Motor neuron (in vitro differentiated cells): Measurements from ENCODE around the gene CNKSR3. TPM values are rescaled to one million over a fixed set of nuclear protein-coding genes. Genes with fewer than 3 reads are reported as not detected.

ENCODE experiments used
- ATAC-seq, 8 experiments: fragments of 200-7000 bp; cut with Tn5 transposase; replicated peaks in 6 of 8; 2 replicates each; pipeline ENCODE4 v1.8.0; 2021; ENCODE audit warnings: mild to moderate bottlenecking in 8 of 8, moderate library complexity in 8 of 8
- H3K27ac ChIP-seq, 2 donors: fragments of 250-450 bp; sonication (Bioruptor Pico); 2 replicates each; pipeline ENCODE4 v1.9.0; 2021; ENCODE audit warnings: antibody characterized with exemption in 2 of 2, mild to moderate bottlenecking in 2 of 2, moderate library complexity in 1 of 2
- H3K4me1 ChIP-seq, 2 donors: fragments of 250-450 bp; sonication (Bioruptor Pico); replicated peaks in 1 of 2; 2 replicates each; pipeline ENCODE4 v1.6.1; 2021; ENCODE audit warnings: antibody characterized with exemption in 2 of 2, mild to moderate bottlenecking in 2 of 2, moderate library complexity in 1 of 2
- H3K4me3 ChIP-seq, 5 donors: fragments of 250-450 bp; sonication (Bioruptor Pico); 2 replicates each; pipeline ENCODE4 v1.9.0; 2021; ENCODE audit warnings: antibody characterized with exemption in 5 of 5, mild to moderate bottlenecking in 5 of 5, moderate library complexity in 4 of 5
- WGBS, 10 experiments: fragments of 450-650 bp; shearing (Covaris generic); methylation state at CpG; one replicate each; pipeline ENCODE4 v1.0.0; 2022; 5-methylcytosine and 5-hydroxymethylcytosine counted together
- in situ Hi-C, 9 experiments: fragments of 400-800 bp; cut with MboI; loops; one replicate each; pipeline ENCODE4 v1.15.0; 2021; ENCODE audit warnings: low sequenced_read_pairs in 9 of 9, low pct_unique_long_range_greater_than_20kb in 2 of 9; ENCODE audit not compliant: unreplicated experiment in 9 of 9
- total RNA-seq, 8 experiments: library from RNA; unstranded; fragments of 300-600 nt; gene quantifications; 2 replicates each; pipeline versions ENCODE4 v1.2.3 to v1.2.4, GENCODE V29; 2022

Gene CNKSR3
- total RNA-seq, 8 experiments from 2014 or later = 2.0 to 21.5 (median 3.5) TPM

- Histone ChIP-seq H3K4me3 (no peak overlapping the region), H3K27ac (no peak overlapping the region), H3K4me1 (no peaks in the 10 kb centered on the region)
- in situ Hi-C loops = loop anchor here in 1 of 9 experiments (25.0 kb wide), 1 partner anchor 273 kb away; no protein-coding TSS in a partner anchor
- no peak for ATAC-seq
- 84 to 100% (median 98%) methylated on average over 1 to 3 of the region's 3 CpGs for WGBS, 10 experiments
These were observed 121.7 kb downstream of the CNKSR3 start for GRCh38 chr6:154388803-154389202.

GRCh38 chr6:154386848-154387717, 123.4 kb downstream of the CNKSR3 start:
- in situ Hi-C loops = loop anchor here in 1 of 9 experiments (25.0 kb wide), 1 partner anchor 275 kb away; no protein-coding TSS in a partner anchor
- H3K4me3 ChIP-seq = no peak overlapping the region
- ATAC-seq = peak in 3 of 8 experiments; percentile 80 to 98 (median 97)
- no peaks in the 10 kb centered on the region for H3K4me1 ChIP-seq
- no peak overlapping the region for H3K27ac ChIP-seq
- WGBS, 10 experiments = 0 to 90% (median 50%) methylated on average over 1 to 4 of the region's 5 CpGs; no CpG with 5 or more reads in 1 of the 10 experiments

- 30 to 100% (median 83%) methylated on average over 1 to 2 of the region's 2 CpGs; no CpG with 5 or more reads in 1 of the 10 experiments for WGBS, 10 experiments
- in situ Hi-C loops = loop anchor here in 1 of 9 experiments (25.0 kb wide), 1 partner anchor 278 kb away; no protein-coding TSS in a partner anchor
- no peak for ATAC-seq
- no peak overlapping the region for H3K4me3 ChIP-seq
- no peak overlapping the region for H3K27ac ChIP-seq
- H3K4me1 ChIP-seq = no peaks in the 10 kb centered on the region
These were observed 126.3 kb downstream of the CNKSR3 start for GRCh38 chr6:154384191-154384590.

DNA sequence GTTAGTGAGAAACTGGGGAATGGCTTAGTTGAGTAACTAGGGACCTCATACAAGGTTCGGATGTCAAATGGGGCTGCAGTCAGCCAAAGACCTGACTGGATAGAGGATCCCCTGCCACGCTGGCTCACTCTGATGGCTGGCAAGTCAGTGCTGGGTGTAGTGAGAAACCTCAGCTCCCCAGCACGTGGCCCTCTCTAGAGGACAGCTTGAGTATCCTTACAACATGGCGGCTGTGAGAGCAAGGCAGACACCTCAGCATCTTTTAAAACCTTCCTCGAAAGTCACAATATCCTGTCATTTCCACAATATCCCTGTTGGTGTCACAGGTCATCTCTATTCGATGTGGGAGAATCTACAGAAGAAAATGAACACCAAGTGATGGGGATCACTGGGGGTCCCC, 127.2 kb downstream of the CNKSR3 start:
- 82 to 100% (median 98%) methylated on average over 1 to 4 of the region's 6 CpGs; no CpG with 5 or more reads in 2 of the 10 experiments for WGBS, 10 experiments
- ATAC-seq = no peak
- no peak overlapping the region for H3K4me3 ChIP-seq
- in situ Hi-C loops = loop anchor here in 1 of 9 experiments (25.0 kb wide), 1 partner anchor 279 kb away; no protein-coding TSS in a partner anchor
- no peaks in the 10 kb centered on the region for H3K4me1 ChIP-seq
- H3K27ac ChIP-seq = no peak overlapping the region

- no peak for ATAC-seq
- 82 to 97% (median 93%) methylated on average over 4 to 7 of the region's 8 CpGs; no CpG with 5 or more reads in 2 of the 10 experiments for WGBS, 10 experiments
- no peaks in the 10 kb centered on the region for H3K4me1 ChIP-seq
- H3K4me3 ChIP-seq = no peak overlapping the region
- H3K27ac ChIP-seq = no peak overlapping the region
- in situ Hi-C loops = loop anchor here in 1 of 9 experiments (25.0 kb wide), 1 partner anchor 280 kb away; no protein-coding TSS in a partner anchor
These were observed 127.7 kb downstream of the CNKSR3 start for GRCh38 chr6:154382740-154383139.

- peak in 3 of 8 experiments; percentile 75 to 86 (median 76) for ATAC-seq
- Histone ChIP-seq H3K27ac (no peak overlapping the region), H3K4me1 (no peaks in the 10 kb centered on the region), H3K4me3 (no peak overlapping the region)
- in situ Hi-C loops = loop anchor here in 1 of 9 experiments (25.0 kb wide), 1 partner anchor 281 kb away; no protein-coding TSS in a partner anchor
- 0 to 100% (median 86%) methylated on average over 1 to 3 of the region's 4 CpGs; no CpG with 5 or more reads in 1 of the 10 experiments for WGBS, 10 experiments
These were observed 128.9 kb downstream of the CNKSR3 start for GRCh38 chr6:154381548-154381947.

DNA sequence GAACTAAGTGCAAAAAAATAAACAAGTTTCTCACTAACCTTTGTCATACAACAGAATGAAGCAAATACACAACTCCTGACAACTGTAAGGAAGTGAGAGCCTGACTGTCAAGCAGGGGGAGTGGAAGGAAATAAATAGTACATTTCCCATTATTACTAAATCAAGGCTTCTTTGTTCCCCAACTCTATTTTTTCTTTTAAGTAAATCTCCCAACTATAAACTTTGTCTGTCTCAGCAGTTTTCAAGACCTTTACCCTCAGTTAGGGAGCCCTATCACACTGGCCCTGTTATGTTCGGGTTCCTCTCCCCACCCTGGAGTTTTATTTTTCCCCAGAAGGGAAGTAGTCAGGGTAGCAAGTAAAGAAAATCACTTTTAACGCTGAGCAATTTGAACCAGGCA, 129.7 kb downstream of the CNKSR3 start:
- in situ Hi-C loops = loop anchor here in 1 of 9 experiments (25.0 kb wide), 1 partner anchor 282 kb away; no protein-coding TSS in a partner anchor
- 50 to 100% (median 65%) methylated on average over 1 to 2 of the region's 2 CpGs; no CpG with 5 or more reads in 2 of the 10 experiments for WGBS, 10 experiments
- Histone ChIP-seq H3K4me1 (no peaks in the 10 kb centered on the region), H3K27ac (no peak overlapping the region), H3K4me3 (no peak overlapping the region)
- no peak for ATAC-seq

- in situ Hi-C loops = loop anchor here in 1 of 9 experiments (25.0 kb wide), 1 partner anchor 283 kb away; no protein-coding TSS in a partner anchor
- WGBS, 10 experiments = 63 to 100% (median 85%) methylated on average over 1 to 3 of the region's 3 CpGs; no CpG with 5 or more reads in 2 of the 10 experiments
- Histone ChIP-seq H3K4me3 (no peak overlapping the region), H3K4me1 (no peaks in the 10 kb centered on the region), H3K27ac (no peak overlapping the region)
- no peak for ATAC-seq
These were observed 130.9 kb downstream of the CNKSR3 start for GRCh38 chr6:154379585-154379984.

DNA sequence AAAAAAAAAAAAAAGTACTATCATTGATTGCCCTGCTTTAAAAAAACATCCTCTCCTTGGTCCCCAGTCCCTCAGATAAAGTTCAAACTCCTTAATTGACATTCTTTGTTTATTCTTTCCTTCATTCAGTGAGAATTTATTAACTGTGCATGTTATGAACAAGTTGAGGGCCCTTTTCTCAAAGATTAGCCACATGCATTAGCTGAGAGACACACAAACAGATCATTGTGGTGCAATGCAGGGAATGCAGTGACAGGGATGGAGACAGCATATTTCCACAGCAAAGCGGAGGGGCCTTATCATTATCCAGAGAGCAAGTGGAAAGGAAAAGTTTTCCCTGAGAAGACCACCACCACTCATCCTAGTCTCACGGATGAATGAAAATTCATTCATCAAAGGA, 132.0 kb downstream of the CNKSR3 start:
- H3K4me3 ChIP-seq = no peak overlapping the region
- in situ Hi-C loops = loop anchor here in 1 of 9 experiments (25.0 kb wide), 1 partner anchor 284 kb away; no protein-coding TSS in a partner anchor
- H3K4me1 ChIP-seq = no peaks in the 10 kb centered on the region
- no peak for ATAC-seq
- 20 to 100% (median 80%) methylated on average over 1 to 2 of the region's 2 CpGs; no CpG with 5 or more reads in 3 of the 10 experiments for WGBS, 10 experiments
- no peak overlapping the region for H3K27ac ChIP-seq

DNA sequence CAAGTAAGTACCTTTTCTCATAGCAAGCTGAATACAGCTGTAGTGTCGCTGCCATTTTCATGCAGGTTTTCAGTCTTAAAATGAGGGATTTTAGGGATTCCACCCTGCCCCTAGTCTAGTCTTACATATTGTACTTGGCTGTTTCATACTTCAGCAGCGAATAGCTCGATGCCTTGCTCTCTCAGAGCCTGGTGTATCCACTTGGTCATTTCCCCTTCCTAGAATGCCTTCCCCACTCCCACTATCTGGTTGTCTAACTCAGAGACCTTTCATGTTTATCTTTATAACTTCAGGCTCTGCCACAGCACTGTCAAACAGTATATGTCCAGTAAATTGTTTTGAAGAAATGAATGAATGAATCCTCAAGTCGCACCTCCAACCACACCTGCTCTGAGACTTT, 132.8 kb downstream of the CNKSR3 start:
- Histone ChIP-seq H3K4me1 (no peaks in the 10 kb centered on the region), H3K27ac (no peak overlapping the region), H3K4me3 (no peak overlapping the region)
- in situ Hi-C loops = loop anchor here in 1 of 9 experiments (25.0 kb wide), 1 partner anchor 285 kb away; no protein-coding TSS in a partner anchor
- 28 to 100% (median 97%) methylated on average over 1 to 4 of the region's 4 CpGs for WGBS, 10 experiments
- ATAC-seq = no peak

DNA sequence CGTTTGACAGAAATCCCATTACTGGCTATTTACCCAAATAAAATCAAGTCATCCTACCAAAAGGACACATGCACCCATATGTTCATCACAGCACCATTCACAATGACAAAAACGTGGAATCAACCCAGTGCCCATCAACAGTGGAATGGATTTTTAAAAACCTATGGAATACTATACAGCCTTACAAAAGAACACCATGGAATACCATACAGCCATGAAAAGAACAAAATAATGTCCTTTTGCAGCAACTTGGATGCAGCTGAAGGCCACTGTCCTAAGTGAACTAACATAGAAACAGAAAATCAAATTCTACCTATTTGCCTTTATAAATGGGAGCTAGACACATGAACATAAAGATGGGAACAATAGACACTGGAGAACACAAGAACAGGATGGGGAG, 136.5 kb downstream of the CNKSR3 start:
- Histone ChIP-seq H3K4me1 (peaks cover 0 to 7% of the 10 kb centered on the region in 2 donors), H3K27ac (no peak overlapping the region), H3K4me3 (no peak overlapping the region)
- in situ Hi-C loops = loop anchor here in 1 of 9 experiments (25.0 kb wide), 1 partner anchor 212 kb away; no protein-coding TSS in a partner anchor
- 0 to 100% (median 81%) methylated on average over 1 to 2 of the region's 2 CpGs; no CpG with 5 or more reads in 2 of the 10 experiments for WGBS, 10 experiments
- no peak for ATAC-seq

DNA sequence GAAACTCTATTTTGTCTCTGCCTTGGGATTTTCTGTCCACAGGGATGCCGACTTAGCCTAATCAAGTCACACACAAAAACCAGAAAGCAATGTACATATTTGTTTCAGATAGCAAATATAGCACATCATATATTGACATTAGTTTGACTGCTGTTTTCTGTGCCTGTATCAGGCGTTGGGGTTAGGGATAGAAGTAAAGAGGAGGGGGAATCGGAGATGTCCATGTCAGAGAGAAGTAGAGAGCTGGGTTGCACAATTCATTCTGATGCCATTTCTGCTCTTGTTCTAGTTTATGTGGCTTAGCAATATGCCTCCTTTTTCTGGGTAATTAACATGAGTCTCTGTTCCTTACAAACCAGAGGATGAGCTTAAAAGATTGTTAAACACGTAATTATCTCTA, 139.2 kb downstream of the CNKSR3 start:
- no peak overlapping the region for H3K4me3 ChIP-seq

More for the DNA sequence above, 139.2 kb downstream of the CNKSR3 start:
- Histone ChIP-seq H3K27ac (no peak overlapping the region), H3K4me1 (peaks cover 0 to 7% of the 10 kb centered on the region in 2 donors)
- WGBS, 10 experiments = 55 to 100% (median 82%) methylated on average over 1 to 4 of the region's 4 CpGs; no CpG with 5 or more reads in 1 of the 10 experiments
- peak in 1 of 8 experiments; percentile 29 for ATAC-seq
- in situ Hi-C loops = loop anchor here in 1 of 9 experiments (25.0 kb wide), 1 partner anchor 209 kb away; no protein-coding TSS in a partner anchor
